Inflammatory macrophage treated with lipopolysaccharide for 1 hour (primary cell): ENCODE data around the gene CKAP2.
"Not testable (repeated sequence)": the region's sequence is repeated elsewhere in the genome, so short reads cannot be mapped to it uniquely, and the experiment has no call there.

Source experiments
- DNase-seq, 2 donors: peaks; one replicate each; pipeline ENCODE4 v3.0.0-alpha.2; 2020 to 2022

CKAP2 gene

GRCh38 chr13:52454459-52454819 is 839 bp upstream of the CKAP2 start:
- DNase-seq = no peak

- peak; percentile 60 to 69 for DNase-seq
Measured at GRCh38 chr13:52455677-52456041, 381 bp downstream of the CKAP2 start.

DNA sequence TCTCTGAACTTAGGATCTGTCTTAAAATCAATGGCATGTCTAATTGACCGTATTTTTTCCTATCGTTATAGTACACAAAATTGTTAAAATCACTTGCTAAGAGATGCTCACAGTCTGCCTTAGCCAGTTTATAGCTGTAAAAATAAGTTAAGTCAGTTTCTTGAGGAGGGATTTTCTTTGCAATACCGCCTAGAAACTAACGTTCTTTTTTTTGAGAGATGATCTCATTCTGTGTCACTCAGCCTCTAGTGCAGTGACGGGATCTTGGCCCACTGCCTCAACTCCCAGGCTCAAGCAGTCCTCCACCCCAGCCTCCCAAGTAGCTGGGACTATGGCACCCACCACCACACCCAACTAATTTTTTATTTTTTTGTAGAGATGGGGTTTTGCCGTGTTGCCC is 4.4 kb downstream of the CKAP2 start:
- no peak for DNase-seq

DNA sequence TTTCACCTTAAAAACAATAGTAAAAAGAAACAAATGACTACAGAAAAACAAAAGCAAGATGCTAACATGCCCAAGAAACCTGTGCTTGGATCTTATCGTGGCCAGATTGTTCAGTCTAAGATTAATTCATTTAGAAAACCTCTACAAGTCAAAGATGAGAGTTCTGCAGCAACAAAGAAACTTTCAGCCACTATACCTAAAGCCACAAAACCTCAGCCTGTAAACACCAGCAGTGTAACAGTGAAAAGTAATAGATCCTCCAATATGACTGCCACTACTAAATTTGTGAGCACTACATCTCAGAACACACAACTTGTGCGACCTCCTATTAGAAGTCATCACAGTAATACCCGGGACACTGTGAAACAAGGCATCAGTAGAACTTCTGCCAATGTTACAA is 6.0 kb downstream of the CKAP2 start:
- DNase-seq = no peak

DNA sequence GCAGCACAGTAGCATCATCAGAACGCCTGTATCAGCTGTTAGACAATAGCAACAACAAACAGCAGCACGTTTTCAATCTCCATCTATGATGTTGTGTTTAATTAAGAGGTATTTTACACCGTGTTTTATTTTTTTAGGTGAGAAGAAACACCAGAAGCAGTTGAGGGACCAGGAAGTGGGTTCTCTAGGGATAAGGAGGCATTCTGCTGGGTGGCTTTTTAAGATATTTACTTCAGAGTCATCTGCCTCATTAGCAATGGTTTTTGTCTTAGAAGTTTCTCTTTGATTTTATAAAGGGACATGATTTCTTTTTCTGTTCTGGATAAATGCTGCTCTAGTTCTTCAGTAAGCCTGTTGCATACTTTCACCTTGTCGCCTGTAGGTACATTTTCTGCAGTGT is 8.2 kb downstream of the CKAP2 start:
- no peak for DNase-seq

DNA sequence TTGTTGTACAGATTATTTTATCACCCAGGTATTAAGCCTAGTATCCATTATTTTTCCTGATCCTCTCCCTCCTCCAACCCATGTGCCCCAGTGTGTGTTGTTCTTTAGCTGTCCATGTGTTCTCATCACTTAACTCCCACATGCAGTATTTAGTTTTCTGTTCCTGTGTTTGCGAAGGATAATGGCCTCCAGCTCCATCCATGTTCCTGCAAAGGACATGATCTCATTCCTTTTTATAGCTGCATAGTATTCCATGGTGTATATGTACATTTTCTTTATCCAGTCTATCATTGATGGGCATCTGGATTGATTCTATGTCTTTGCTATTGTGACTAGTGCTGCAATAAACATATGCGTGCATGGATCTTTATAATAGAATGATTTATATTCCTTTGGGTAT is 13.2 kb downstream of the CKAP2 start:
- not testable (repeated sequence) for DNase-seq

GRCh38 chr13:52480677-52481428 is 25.6 kb downstream of the CKAP2 start:
- DNase-seq = not testable (repeated sequence)

GRCh38 chr13:52487078-52487477 is 31.8 kb downstream of the CKAP2 start:
- DNase-seq = not testable (repeated sequence)

DNA sequence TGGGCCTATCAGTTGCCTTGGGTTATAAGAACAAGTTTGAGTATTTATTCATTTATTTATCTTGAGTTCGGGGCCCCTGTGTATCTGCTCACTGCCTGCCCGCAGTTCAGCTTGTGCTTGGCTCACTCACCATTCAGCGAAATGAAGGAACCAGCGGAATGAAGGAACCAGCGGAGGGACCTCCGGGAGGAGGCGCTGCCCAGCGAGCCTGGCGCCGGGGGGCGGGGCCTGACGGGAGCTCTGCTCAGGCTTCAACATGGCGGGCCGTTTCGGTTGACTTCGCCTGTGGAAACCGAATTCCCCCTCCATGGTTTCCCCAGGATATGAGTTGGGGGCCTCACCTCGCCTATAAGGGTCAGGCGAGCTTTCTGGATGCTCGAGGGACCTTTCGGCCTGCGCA is 33.5 kb downstream of the CKAP2 start:
- not testable (repeated sequence) for DNase-seq

- not testable (repeated sequence) for DNase-seq
Measured at GRCh38 chr13:52491015-52491414, 35.7 kb downstream of the CKAP2 start.

DNA sequence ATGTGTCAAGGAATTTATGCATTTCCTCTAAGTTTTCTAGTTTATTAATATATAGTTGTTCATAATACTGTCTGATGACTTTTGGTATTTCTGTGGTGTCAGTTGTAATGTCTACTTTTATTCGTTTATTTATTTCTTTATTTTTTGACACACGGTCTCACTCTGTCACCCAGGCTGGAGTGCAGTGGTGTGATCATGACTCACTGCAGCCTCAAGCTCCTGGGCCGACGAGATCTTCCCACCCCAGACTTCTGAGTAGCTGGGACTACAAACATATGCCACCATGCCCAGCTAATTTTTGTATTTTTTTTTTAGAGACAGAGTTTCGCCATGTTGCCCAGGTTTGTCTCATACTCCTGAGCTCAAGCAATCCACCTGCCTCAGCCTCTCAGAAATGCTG is 39.0 kb downstream of the CKAP2 start:
- DNase-seq = not testable (repeated sequence)

- DNase-seq = not testable (repeated sequence)
Measured at GRCh38 chr13:52497979-52498378, 42.7 kb downstream of the CKAP2 start.

DNA sequence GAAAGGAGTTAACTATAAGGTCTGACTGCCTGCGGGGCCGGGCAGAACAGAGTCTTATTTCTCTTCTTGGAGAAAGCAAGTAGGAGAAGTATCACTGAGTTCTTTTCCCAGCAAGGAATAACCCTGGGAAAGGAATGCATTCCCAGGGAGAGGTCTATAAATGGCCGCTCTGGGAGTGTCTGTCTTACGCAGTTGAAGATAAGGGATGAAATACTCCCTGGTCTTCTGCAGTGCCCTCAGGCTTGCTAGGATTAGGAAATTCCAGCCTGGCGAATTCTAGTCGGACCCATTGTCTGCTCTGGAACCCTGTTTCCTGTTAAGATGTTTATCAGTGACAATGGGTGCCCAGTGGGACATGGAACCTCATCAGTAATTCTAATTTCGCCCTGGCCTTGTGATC is 47.0 kb downstream of the CKAP2 start:
- DNase-seq = not testable (repeated sequence)

DNA sequence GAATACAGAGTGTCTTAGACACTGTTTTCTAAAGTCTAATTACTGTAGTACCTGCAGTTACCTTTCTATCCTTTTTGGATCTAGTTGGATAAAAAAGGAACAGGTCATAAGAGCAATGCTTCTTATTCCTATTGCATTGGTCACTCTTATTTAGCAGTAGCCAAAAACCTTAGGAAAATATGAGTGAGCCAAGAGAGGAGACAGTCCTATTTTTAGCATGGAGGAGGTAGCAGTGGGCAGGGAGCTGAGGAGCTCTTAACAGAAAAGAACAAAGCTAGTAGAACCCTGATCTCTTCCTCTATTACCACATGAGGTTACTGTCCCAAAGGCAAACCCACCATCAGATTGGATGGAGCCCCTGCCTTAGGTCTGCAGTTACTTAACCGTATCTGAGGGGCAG is 50.6 kb downstream of the CKAP2 start:
- not testable (repeated sequence) for DNase-seq

- DNase-seq = not testable (repeated sequence)
Measured at GRCh38 chr13:52509532-52509931, 54.3 kb downstream of the CKAP2 start.

DNA sequence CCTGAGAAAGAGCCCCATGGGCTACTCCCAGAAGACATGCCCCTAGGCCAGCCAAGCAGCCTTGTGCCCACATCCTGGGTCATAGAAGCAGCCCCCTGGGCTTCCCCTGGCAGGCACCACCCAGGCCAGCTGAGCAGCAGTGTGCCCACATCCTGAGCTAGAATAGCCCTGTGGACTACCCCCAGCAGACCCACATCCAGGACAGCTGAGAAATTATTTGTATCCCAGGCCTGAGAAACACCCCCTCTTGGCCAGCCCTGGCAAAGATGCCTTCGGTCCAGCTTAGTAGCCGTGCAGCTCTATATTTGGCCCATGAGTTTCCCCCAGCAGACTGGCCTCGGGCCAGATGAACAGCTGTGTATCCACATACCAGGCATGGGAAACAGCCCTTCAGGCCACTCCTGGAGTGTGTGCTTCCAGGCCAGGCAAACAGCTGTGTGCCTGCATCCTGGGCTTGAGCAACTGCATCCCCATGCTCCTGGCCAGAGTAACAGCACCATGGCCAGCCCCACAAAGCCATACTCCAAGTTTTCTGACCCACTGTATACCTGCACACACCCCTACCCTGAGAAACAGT is 55.0 kb downstream of the CKAP2 start:
- DNase-seq = not testable (repeated sequence)

GRCh38 chr13:52511598-52511997 is 56.3 kb downstream of the CKAP2 start:
- not testable (repeated sequence) for DNase-seq

DNA sequence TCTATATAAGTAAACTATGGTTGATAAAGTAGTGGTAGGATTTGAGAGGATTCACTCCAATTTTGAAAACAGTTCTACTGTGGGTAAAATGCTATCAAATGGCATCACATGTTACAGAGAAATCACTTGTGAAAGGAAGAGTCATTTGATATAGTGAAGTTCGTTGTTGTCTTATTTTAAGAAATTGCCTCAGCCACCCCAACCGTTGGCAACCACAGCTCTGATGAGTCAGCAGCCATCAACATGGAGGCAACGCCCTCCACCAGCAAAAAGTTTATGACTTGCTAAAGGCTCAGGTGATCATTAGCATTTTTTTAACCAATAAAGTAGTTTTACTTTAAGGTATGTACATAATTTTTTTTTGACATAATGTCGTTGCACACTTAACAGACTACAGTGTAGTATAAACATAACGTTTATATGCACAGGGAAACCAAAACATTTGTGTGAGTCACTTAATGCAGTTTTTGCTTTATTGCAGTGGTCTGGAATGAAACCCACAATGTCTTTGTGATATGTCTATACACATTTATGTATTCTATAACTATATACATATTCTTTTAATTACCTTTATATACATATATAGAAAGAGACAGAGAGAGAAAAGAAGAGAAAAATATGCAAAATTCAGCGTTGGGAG is 58.8 kb downstream of the CKAP2 start:
- peak; percentile 35 to 44 for DNase-seq

- DNase-seq = not testable (repeated sequence)
Measured at GRCh38 chr13:52523323-52523722, 68.0 kb downstream of the CKAP2 start.
